ENCODE results near the gene PLEKHM2.

DNA sequence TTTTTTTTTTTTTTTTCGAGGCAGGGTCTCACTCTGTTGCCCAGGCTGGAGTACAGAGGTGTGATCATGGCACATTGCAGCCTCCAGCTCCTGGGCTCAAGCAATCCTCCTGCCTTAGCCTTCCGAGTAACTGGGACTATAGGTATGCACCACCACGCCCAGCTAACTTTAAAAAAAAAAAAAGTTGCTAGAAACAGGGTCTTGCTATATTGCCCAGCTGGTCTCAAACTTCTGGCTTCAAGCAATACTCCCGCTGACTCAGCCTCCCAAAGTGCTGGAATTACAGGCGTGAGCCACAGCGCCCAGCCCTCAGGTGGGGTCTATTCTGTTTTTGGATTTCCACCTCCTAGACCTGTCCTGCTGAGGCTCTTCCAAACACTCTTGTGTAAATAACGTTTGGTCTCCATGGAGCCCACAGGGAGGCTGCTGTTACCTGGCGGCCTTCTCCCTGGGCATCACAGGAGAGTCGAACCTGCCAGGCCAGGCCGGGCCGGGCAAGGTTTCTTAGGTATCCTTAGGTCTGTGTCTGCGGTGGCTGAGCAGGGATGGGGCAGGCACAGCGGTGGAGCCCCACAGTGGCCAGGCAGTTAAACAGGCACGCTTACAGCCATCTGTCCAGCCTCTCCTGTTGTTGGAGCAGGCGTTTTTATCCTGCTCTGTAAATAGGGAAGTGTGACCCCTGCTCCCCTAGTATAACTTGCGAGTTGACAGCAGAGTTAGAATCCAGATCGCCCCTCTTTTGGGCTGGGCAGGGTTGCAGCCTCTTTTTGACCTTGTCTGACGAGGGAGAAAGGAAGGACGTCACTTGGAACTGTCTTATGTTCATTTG is 18.8 kb downstream of the PLEKHM2 start:
- TF ChIP-seq RFX5 (IDR thresholded peaks at IDR 0.05; ENCODE audit: low read depth, low read length) (no peak), CTCF (conservative IDR thresholded peaks at IDR 0.05; ENCODE audit: low read depth, low read length) (peak; percentile 33; the same call in 1 of the 2 replicates), POLR2A (IDR thresholded peaks at IDR 0.05; ENCODE audit: low read depth, low read length) (no peak), MAFK (IDR thresholded peaks at IDR 0.05; ENCODE audit: low read depth, low read length) (no peak), SMC3 (IDR thresholded peaks at IDR 0.05; ENCODE audit: low read depth, low read length) (no peak), RAD21 (IDR thresholded peaks at IDR 0.05; ENCODE audit: low read length) (peak; percentile 42), USF2 (IDR thresholded peaks at IDR 0.05; ENCODE audit: low read depth, low read length) (no peak), RCOR1 (IDR thresholded peaks at IDR 0.05; ENCODE audit: insufficient replicate concordance, low read length) (no peak), BHLHE40 (IDR thresholded peaks at IDR 0.05; ENCODE audit: low read depth, low read length) (no peak), MAZ (IDR thresholded peaks at IDR 0.05; ENCODE audit: borderline replicate concordance, low read depth, low read length) (no peak)

All from IMR-90 (cell line).